Measurements from ENCODE around the gene MDFIC2.
"Not testable (repeated sequence)": the region's sequence is repeated elsewhere in the genome, so short reads cannot be mapped to it uniquely, and the experiment has no call there.

The MDFIC2 gene

DNA sequence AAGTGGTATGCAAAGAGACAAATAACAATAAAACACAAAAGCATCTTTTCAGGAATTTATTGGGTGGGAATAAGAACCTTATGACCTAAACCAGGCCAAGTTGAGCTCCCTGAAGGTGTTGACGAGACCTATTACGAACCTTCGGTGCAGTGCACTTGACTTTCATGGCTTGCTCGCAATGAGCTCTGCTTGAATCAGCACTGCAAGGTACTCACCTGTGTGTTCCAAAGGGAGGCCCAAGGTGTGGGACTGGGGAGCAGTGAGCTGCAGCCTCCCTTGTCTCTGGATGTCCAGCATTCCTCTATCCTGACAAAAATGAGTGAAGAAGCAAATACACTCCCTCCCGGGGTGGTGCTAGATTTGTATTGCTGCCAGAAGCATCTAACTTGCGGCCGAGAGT, at the start of gene MDFIC2:
Gene MDFIC2 (minus strand): TSS at position 303 of the 400 bp plus-strand sequence. CDS start 665 bp downstream, outside the sequence.
- in situ Hi-C loops (cut with HindIII; ENCODE audit: low sequenced_read_pairs), result no loop called here

DNA sequence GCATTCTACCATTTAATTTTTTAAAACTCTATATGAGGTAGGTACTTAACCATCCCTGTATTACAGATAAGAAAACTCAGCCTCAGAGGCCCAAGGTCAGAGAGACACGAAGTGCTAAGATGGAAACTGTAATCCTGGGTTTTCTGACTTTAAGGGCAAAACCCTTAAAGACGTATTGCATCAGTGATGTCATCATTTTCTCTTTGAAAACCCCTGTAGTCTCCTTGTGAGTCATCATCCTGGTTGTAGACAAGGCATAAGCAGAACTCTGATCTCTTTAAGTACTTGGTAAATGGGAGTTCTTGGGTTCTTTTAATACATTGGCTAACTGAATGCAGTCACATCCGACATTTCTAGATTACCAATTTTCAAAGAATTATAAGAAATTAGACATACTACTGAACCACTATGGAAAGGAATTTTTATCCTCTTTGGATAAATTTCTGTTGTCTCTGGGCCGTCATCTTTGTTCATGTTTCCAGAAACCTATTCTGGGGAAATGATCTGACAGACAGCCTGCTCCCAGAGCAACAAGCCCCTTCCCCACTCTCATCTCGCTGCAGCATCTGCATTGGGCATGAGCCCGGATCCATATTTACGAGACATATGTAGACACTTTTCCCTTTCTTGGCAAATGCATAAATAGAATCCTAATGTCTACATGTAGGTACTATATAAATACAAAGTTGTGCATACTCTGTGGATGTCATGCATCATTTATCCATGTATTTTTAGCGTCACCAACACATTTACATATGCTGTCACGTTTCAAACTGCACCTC, 48.7 kb upstream of the MDFIC2 start:
- in situ Hi-C loops (cut with HindIII; ENCODE audit: low sequenced_read_pairs), result no loop called here

DNA sequence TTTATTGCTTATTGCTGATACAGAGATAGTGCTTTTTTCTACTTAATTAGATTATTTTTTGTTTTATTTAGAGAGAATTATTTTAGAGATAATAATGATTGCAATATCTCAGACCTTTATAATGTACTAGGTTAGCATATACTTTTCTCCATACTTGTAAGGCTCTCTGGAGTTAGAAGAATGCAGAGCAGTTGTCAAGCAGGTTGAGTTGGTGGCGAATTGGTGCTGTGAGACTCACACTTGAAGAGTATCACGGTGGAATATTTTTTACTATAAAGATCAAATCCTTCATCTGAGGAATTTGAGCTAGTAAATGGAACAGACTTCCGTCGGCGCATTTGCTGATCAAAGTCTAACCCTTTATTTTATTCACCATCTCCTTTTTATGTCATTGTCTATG, 47.3 kb upstream of the MDFIC2 start:
- in situ Hi-C loops (cut with HindIII; ENCODE audit: low sequenced_read_pairs), result no loop called here

DNA sequence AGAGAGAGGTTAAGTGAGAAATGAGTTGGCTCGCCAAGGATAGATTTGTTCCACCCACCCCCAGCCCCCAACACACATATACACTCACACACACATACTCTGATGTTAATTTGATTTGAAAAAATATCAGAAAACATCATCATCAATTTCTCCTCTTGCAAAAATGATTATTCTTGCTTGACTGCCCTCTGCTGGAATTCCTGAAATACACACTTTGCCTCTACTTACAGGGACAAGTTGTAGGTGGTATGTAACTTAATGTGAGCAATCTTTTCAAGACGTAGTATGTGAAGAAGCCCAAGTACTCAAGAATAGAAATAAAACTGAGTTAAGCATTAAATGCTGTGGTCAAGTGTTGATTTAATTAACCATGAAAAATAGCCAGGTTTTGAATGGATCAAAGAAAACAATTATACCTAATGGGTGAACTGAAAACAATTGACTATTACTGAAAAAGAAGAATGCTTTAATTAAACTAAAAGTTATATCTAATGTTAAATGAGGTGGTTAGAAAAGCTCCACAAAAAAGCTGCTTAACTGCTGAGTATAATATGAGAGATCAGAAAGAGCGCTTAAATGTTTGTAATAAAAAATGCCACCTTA, 46.6 kb upstream of the MDFIC2 start:
- in situ Hi-C loops (cut with HindIII; ENCODE audit: low sequenced_read_pairs), result no loop called here

DNA sequence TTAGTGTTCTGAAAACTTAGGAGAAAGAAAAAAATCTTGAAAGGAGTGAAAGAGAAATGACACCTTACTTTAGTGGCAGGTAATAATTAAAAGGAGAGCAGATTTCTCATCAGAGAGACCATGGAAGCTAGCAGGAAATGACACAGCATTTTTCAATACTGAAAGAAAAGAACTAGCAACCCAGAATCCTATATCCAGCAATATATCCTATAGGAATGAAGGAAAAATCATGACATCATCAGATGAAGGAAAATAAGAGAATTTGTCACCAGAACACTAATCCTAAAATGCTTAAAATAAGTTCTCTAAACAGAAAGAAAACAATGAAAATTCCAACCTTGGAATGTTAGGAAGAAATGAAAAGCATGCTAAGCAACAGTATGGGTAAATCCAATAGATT, 39.8 kb upstream of the MDFIC2 start:
- in situ Hi-C loops (cut with HindIII; ENCODE audit: low sequenced_read_pairs), result no loop called here

DNA sequence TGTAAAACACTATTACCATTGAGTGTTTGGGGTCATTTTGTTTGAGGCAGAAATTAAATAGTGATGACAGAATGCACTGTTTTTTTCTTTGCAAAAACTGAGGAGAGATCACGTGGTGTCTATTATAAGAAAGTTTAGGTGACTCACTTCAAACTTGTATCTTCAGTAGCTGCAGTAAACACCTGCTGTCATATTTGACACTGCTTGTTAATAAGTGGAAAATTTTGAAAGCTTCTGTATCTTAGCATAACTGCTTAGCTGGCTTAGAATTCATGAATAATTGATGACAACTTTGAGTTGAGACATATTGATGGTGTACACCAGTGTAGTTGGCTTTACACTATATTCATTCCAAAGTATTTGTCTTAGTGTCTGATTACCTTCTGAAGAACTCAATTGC, 29.7 kb upstream of the MDFIC2 start:
- in situ Hi-C loops (cut with HindIII; ENCODE audit: low sequenced_read_pairs), result no loop called here

DNA sequence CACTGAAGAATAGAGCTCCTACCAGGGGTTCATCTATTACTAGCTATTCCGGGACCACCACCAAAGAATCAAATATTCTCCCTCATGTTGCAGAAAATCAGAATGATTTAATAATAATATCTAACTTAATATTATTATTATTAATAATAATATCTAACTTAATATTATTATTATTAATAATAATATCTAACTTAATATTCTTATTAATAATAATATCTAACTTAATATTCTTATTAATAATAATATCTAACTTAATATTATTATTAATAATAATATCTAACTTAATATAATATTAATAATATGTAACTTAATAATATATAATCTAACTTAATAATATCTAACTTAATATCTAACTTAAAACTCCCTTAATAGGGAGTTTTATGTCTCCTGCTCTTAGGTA, 24.4 kb upstream of the MDFIC2 start:
- in situ Hi-C loops (cut with HindIII; ENCODE audit: low sequenced_read_pairs), result not testable (repeated sequence)

DNA sequence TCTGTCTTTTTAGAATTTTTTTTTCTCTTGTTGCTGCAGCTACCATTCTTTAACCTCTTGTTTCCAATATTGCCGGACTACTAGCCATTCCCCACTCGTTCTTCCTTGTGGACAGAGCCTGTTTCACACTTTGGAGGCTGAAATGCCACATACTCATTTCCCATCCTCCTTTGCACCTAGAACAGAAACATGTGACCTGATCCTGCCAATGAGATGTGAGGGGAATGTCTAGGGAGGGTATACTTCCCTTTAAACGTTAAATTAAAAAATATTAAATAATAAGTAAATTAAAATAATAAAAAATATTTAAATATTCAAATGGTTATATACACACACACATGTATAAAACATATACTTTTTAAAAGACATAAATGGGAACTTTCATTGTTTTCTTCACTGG, 20.6 kb upstream of the MDFIC2 start:
- in situ Hi-C loops (cut with HindIII; ENCODE audit: low sequenced_read_pairs), result no loop called here

DNA sequence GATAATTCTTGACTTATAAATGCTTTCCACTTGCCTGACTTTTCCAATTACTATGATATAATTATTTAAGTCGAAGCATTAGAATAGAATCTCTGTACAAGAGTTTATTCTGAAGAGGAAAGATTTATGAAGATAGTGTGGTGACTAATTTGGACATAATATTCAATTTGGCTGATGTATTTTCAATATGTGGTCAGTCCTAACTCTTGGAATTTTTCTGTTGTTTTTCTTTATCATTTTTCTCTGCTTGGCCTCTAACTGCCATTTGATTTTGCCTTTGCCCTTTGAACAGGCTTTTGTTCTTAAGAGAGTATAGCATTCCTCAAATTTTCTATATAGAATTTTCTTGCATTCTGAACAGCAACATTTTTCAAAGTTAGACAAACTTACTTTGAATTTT, 2.6 kb upstream of the MDFIC2 start:
- in situ Hi-C loops (cut with HindIII; ENCODE audit: low sequenced_read_pairs), result no loop called here

DNA sequence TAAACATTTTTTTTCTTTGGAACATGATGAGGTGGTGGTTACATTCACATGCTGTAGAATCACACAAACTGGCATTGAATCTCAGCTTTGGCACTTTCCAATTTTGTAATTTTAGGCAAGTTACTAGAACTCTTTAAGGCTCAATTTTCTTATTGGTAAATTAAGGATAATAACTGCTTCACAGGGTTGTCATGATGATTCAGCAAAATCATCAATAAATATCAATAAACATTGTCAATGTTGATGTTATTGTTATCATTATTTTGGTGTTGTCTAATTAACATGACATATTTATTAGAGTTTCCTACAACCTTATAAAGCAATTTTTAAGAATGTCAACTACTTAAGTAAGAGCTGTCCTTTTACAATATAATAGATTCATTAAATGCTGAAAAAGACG, 1.6 kb downstream of the MDFIC2 start:
- in situ Hi-C loops (cut with HindIII; ENCODE audit: low sequenced_read_pairs), result no loop called here

DNA sequence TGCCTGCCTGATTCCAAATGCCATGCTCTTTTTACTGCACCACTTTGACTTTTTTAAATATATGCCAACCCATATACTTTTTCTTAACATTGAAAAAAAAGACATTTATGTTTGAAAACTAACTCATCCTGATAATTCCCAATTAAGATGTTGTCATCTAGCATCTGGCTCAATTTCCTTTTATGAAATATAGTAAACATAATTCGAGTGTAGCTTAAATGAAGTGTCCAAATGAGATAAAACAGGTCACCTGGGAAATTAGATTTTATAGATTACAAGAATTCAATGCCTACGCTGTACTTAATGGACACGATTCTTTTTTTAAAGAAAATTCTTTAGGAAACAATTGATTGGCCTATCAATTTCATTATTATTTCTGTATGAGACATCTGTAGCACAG, 2.8 kb downstream of the MDFIC2 start:
- in situ Hi-C loops (cut with HindIII; ENCODE audit: low sequenced_read_pairs), result no loop called here

DNA sequence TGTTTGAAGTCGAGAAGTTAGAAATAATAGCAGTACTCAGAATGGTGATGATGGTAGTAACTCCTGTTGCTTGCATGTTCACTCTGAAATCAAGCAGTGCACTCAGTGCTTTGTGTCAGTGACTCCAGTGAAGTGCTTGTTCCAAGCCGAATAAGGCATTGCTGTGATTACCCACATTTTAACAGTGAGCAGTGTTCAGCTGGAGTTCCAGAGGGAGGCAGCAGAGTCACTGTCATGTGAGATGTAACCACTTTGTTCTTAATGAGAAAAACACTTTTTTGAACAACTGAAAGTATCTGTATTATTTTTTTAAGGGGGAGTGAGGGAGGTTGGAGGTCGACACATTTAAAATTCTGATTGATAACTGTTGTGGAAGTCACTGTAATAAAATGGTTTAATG, 3.7 kb downstream of the MDFIC2 start:
- in situ Hi-C loops (cut with HindIII; ENCODE audit: low sequenced_read_pairs), result no loop called here

DNA sequence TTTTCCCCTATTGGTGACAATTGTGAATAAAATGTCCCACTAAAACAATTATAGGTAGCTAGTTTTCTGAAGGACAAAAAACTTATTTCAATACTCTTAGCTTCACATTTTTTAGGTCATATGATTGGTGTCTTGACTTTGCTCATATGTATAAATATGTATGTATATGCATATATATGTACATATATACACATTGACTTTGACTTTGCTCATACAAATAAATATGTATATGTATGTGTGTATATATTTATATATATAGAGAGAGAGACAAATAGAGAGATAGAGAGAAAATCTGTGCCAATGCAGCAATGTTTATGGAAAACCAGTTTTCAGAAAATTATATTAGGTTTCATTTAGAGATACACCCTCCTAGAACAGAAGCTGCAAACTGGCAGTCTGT, 5.7 kb downstream of the MDFIC2 start:
- in situ Hi-C loops (cut with HindIII; ENCODE audit: low sequenced_read_pairs), result no loop called here

DNA sequence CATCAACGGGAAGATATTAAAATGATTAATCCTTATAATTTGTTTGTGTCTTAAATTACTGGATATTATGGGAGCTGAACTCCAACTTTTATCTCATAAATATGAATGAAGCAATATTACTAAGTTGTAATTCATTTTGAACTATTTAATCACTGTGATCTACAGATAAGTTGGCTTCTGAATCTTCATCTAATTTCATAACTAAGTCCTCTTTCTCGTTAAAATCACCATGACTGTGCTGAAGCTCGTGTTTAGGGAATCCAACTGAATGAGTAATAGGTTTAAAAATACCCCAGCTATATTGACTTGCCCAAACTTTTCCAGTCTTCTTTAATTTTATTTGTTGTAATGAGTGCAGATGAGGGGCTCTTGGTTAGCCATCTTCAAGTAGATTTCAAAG, 14.1 kb downstream of the MDFIC2 start:
- in situ Hi-C loops (cut with HindIII; ENCODE audit: low sequenced_read_pairs), result no loop called here

DNA sequence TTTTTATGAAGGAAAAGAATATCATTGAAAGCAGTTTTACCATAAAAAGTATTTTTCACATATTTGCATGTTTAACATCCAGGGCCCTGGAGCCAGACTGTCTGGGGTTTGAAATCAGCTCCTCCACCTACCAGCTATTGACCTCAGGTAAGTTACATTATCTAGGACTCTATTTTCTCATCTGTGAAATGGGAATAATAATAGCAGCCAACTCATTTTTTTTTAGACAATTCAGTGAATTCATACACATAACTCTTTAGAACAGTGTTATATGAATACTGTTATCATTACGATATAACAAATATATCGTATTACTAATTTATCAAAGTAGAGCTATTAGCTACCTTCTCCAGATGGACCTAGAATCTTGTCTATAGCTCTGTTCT, 21.3 kb downstream of the MDFIC2 start:
- in situ Hi-C loops (cut with HindIII; ENCODE audit: low sequenced_read_pairs), result no loop called here

DNA sequence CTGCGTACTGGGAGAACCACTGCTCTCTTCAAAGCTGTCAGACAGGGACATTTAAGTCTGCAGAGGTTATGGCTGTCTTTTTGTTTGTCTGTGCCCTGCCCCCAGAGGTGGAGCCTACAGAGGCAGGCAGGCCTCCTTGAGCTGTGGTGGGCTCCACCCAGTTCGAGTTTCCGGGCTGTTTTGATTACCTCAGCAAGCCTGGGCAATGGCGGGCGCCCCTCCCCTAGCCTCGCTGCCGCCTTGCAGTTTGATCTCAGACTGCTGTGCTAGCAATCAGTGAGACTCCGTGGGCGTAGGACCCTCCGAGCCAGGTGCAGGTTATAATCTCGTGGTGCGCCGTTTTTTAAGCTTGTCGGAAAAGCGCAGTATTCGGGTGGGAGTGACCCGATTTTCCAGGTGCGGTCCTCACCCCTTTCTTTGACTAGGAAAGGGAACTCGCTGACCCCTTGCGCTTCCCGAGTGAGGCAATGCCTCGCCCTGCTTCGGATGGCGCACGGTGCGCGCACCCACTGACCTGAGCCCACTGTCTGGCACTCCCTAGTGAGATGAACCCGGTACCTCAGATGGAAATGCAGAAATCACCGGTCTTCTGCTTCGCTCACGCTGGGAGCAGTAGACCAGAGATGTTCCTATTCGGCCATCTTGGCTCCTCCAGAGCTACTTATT, 21.9 kb downstream of the MDFIC2 start:
- in situ Hi-C loops (cut with HindIII; ENCODE audit: low sequenced_read_pairs), result not testable (repeated sequence)

DNA sequence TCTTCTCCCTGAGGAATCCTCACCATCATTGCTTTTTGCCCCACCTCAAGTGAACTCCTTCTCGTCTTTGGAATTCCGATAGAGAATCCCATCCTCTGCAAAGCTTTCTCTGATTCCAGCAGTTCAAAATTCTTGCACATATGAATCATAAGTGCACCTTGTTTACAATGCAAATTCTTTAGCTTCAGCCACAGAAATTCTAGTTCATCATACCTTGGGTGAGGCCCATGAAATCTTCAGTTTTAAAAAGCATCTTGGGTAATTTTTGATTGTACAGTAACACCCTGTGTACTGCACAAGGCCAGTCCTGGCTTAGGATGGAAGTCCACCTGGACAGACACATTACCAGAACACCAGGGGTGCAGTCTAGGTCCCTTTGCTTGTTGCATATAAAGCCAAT, 30.8 kb downstream of the MDFIC2 start:
- in situ Hi-C loops (cut with HindIII; ENCODE audit: low sequenced_read_pairs), result no loop called here

DNA sequence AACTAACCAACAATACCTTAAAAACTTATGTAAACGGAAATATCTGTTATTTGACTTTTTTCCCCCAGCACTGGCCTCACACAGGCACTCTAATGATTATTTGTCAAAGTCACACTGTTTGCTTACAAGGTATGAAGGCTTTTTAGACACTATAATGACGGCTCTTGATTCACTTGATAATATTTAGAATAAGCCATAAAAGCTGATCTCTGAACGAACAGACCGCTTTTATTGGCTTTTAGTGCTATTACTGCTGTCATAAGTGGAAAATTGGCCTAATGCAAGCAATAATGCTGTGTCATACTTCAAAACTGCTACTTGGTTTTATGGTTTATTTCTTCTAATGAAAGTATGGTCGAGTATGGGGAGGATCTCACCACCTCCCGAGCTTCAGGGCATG, 35.1 kb downstream of the MDFIC2 start:
- in situ Hi-C loops (cut with HindIII; ENCODE audit: low sequenced_read_pairs), result no loop called here

DNA sequence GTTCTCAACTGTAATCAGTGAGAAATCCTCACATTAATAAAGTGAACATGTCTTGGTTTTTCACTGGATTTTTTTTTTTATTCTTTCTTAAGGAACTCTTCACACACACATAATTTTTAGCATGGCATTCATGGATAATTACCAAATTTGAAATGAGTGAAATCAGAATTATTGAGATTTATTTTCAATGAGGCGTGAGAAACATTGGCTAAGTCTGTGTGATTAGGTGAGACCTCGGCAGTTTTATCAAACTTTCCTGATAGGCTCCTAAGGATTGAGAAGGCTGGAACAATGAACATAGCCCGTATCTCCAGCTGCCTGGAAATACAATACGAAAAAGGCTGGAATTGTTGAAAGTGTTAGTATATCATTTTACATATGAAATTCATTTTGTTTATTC, 35.5 kb downstream of the MDFIC2 start:
- in situ Hi-C loops (cut with HindIII; ENCODE audit: low sequenced_read_pairs), result no loop called here

DNA sequence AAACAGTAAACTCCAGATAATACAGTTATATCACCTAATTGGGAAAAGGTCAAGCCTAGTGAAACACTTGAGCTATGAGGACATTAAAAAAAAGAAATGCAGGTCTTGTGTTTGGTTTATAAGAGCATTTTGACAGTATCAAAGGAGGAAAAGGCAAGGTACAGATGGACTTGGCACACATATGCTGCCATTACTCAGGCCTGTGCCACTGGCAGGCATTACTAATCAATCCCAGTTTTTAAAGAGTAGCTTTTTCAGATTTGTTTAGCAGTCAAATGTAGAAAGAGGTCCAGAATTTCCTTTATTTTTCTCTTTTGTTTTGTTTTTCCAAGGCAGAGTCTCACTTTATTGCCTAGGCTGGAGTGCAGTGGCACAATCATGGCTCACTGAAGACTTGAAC, 38.9 kb downstream of the MDFIC2 start:
- in situ Hi-C loops (cut with HindIII; ENCODE audit: low sequenced_read_pairs), result no loop called here

DNA sequence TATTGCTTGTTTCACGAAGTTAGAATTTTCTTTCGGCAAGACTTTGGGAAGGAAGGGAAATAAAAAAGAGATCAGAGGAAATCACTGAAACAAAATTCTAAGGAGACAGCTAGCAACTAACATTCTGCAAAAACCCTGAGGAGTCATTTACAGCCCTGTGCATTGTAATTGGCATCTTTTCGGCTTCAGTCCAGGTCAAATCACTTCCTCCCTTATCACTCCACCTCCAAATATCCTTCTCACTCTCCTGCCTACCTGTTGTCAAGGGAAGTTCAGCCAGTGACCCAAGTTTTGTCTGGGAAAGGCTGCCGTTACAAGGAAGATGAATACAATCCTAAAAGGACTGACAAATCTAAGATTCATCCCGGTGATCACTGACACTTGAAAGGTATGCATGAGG, 39.6 kb downstream of the MDFIC2 start:
- in situ Hi-C loops (cut with HindIII; ENCODE audit: low sequenced_read_pairs), result no loop called here

DNA sequence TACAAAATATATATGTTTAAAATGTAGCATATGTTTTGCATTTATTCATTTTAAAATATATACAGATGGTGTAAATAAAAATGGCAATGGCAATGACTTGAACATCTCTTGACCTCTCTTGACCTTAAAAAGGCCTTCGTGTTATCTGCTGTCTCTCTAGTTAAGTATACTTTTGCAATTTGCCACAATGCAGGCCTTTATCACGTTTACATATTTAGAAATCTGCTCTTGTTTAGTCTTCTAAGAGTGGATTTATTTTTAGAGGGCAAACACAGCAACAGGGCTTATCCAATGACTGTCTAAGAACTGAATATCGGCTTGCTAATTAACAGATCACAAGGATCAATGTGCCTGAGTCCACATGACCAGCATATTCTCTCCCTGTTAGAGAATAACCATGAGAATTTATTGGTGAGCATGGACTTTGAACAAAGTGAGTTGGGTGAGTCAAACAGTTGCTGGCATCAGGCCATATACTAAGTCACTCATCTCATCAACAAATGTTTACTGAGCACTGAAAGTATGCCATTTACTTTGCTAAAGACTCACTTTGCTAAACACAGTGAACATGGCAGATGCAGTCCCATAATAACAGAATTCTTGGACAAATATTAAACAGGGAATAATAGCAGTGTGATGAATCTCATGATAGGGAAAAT, 48.2 kb downstream of the MDFIC2 start:
- in situ Hi-C loops (cut with HindIII; ENCODE audit: low sequenced_read_pairs), result no loop called here

All from DLD1 (cell line).